Ovary (tissue), 9 donors: Measurements from ENCODE around the gene MMP26. TPM values are rescaled to one million over a fixed set of nuclear protein-coding genes. Genes with fewer than 3 reads are reported as not detected.
"Not testable (repeated sequence)": the region's sequence is repeated elsewhere in the genome, so short reads cannot be mapped to it uniquely, and the experiment has no call there.

ENCODE experiments used
- DNase-seq, 5 donors: peaks; one replicate each; pipeline ENCODE4 v3.0.0-alpha.2; 2019 to 2020
- H3K27ac ChIP-seq, 2 donors: fragments of 200-600 bp; one replicate each; pipeline versions ENCODE4 v1.5.1 to v1.8.0; 2019 to 2022
- H3K27me3 ChIP-seq: fragments of 200-600 bp; one replicate; pipeline ENCODE4 v1.8.0; 2022
- H3K36me3 ChIP-seq: fragments of 200-600 bp; sonication (generic); one replicate; pipeline ENCODE4 v1.5.1; 2019
- H3K4me1 ChIP-seq: one replicate; pipeline ENCODE4 v1.8.1; 2013; ENCODE audit warnings: mild to moderate bottlenecking, moderate library complexity; ENCODE audit not compliant: insufficient read depth
- H3K4me3 ChIP-seq: fragments of 200-600 bp; sonication (generic); one replicate; pipeline ENCODE4 v1.5.1; 2017
- H3K9me3 ChIP-seq, 2 donors: fragments of 200-600 bp in 1 of 2; sonication (generic) in 1 of 2; one replicate each; pipeline versions ENCODE4 v1.5.1 to v1.8.1; 2013 to 2019; ENCODE audit warnings: mild to moderate bottlenecking in 1 of 2, moderate library complexity in 1 of 2
- CTCF ChIP-seq, 3 donors: fragments of 450-650 bp in 2 of 3; fragments of 200-600 bp in 1 of 3; IDR thresholded peaks; one replicate each; pipeline versions ENCODE4 v1.5.1 to v1.8.0; 2016 to 2022; ENCODE audit warnings: antibody characterized with exemption in 3 of 3, mild to moderate bottlenecking in 1 of 3
- EP300 ChIP-seq: sonication (generic); formaldehyde crosslinking; IDR thresholded peaks from one replicate; pipeline ENCODE4 v1.6.1; 2017; ENCODE audit warnings: antibody characterized with exemption
- POLR2A ChIP-seq: fragments of 450-650 bp; IDR thresholded peaks from one replicate; pipeline ENCODE4 v1.6.1; 2017; ENCODE audit warnings: antibody characterized with exemption, mild to moderate bottlenecking, moderate library complexity
- WGBS, 3 donors: extraction: QIAGEN DNeasy Blood & Tissue Kit in 1 of 3; methylation state at CpG; one replicate each; pipeline versions ENCODE4 v1.1.5 to v1.1.7; 2013 to 2017; 5-methylcytosine and 5-hydroxymethylcytosine counted together
- intact Hi-C, 4 donors: fragments of 100-400 bp; cut with DNase I; formaldehyde crosslinking; loops; one replicate each; pipeline versions ENCODE4 v1.11.0 to v1.15.1; 2022 to 2023
- polyA plus RNA-seq, 2 donors: library from polyadenylated mRNA; stranded (reverse); fragments of 200-250 nt in 1 of 2; fragments of 350-450 nt in 1 of 2; fragmentation: Illumina TruSeq in 1 of 2; extraction: RNeasy Lipid Tissue Mini Kit (QIAGEN cat#74804) in 1 of 2; gene quantifications; one replicate each; pipeline ENCODE4 v1.2.3, GENCODE V29; 2013 to 2014
- total RNA-seq, 7 donors: library from RNA; depleted of rRNA in 2 of 7; stranded (reverse); fragments of >200 nt in 2 of 7; fragmentation: NEBNext Ultra II Directional in 3 of 7; extraction: Animal tissue kit (Norgen Biotek cat#: 25700) in 3 of 7; gene quantifications; one replicate each; pipeline versions ENCODE4 v1.1.0 to v1.2.4, GENCODE V29; 2016 to 2023
- donor health status: DM: no; HTN: no; CAD: no; lungs with moderate emphysema.
- donor health status: DM: no; HTN: no; CAD: no.
- donor health status: Bipolar disorder and iron deficiency.
- donor health status: DM: yes; HTN: yes; CAD: no.
- donor health status: DM: no; HTN: no; CAD: no.
- donor health status: DM: yes; HTN: yes; CAD: no.

Gene MMP26
- total and polyA plus RNA-seq, 9 donors, result 0.23 TPM; not detected in 8

GRCh38 chr11:4713241-4713640 lies 8.7 kb downstream of the MMP26 start:
- Histone ChIP-seq H3K4me1 (no peaks in the 10 kb centered on the region), H3K36me3 (no peaks in the 10 kb centered on the region), H3K27ac (no peak overlapping the region), H3K9me3 (no peaks in the 10 kb centered on the region), H3K4me3 (no peak overlapping the region), H3K27me3 (no peaks in the 10 kb centered on the region)
- TF ChIP-seq POLR2A (no peak), CTCF (IDR thresholded peaks at IDR 0.05) (no peak), EP300 (no peak)
- intact Hi-C loops, result no loop called here
- WGBS, 3 donors, result 52 to 66% (median 60%) methylated on average over 1 of the region's 1 CpG
- no peak for DNase-seq

GRCh38 chr11:4714300-4714699 lies 9.7 kb downstream of the MMP26 start:
- Histone ChIP-seq H3K27ac (no peak overlapping the region), H3K9me3 (no peaks in the 10 kb centered on the region), H3K36me3 (no peaks in the 10 kb centered on the region), H3K4me3 (no peak overlapping the region), H3K4me1 (no peaks in the 10 kb centered on the region), H3K27me3 (no peaks in the 10 kb centered on the region)
- 78 to 87% (median 83%) methylated on average over 5 of the region's 5 CpGs for WGBS, 3 donors
- no peak for DNase-seq
- intact Hi-C loops, result no loop called here
- no peak for TF ChIP-seq POLR2A

- H3K4me3 ChIP-seq, DNase-seq: not testable (repeated sequence)
- WGBS, 3 donors, result 90 to 94% (median 93%) methylated on average over 33 of the region's 33 CpGs
Observed at GRCh38 chr11:4722616-4723534, 18.3 kb downstream of the MMP26 start.

GRCh38 chr11:4727171-4727570 lies 22.6 kb downstream of the MMP26 start:
- no peaks in the 10 kb centered on the region for H3K36me3 ChIP-seq
- TF ChIP-seq CTCF (IDR thresholded peaks at IDR 0.05) (no peak), EP300 (no peak), POLR2A (no peak)
- intact Hi-C loops, result no loop called here
- 85 to 88% (median 86%) methylated on average over 2 of the region's 2 CpGs for WGBS, 3 donors
- no peak overlapping the region for H3K4me3 ChIP-seq
- no peak overlapping the region for H3K27ac ChIP-seq
- no peaks in the 10 kb centered on the region for H3K9me3 ChIP-seq
- H3K27me3 ChIP-seq, result no peaks in the 10 kb centered on the region
- DNase-seq, result no peak
- no peaks in the 10 kb centered on the region for H3K4me1 ChIP-seq

More at GRCh38 chr11:4722616-4723534, 18.3 kb downstream of the MMP26 start:
- intact Hi-C loops, H3K36me3 ChIP-seq, H3K27me3 ChIP-seq, H3K4me1 ChIP-seq, H3K9me3 ChIP-seq, H3K27ac ChIP-seq: not testable (repeated sequence)

- Histone ChIP-seq H3K27me3 (no peaks in the 10 kb centered on the region), H3K4me1 (no peaks in the 10 kb centered on the region), H3K36me3 (no peaks in the 10 kb centered on the region), H3K27ac (no peak overlapping the region), H3K9me3 (no peaks in the 10 kb centered on the region), H3K4me3 (no peak overlapping the region)
- 85 to 98% (median 92%) methylated on average over 2 of the region's 2 CpGs for WGBS, 3 donors
- no peak for TF ChIP-seq CTCF (IDR thresholded peaks at IDR 0.05)
- no peak for TF ChIP-seq EP300
- DNase-seq, result no peak
- intact Hi-C loops, result no loop called here
Observed at GRCh38 chr11:4740735-4741134, 36.2 kb downstream of the MMP26 start.
